WTC11 (cell line): Measurements from ENCODE around the gene PRELP.

Experiments used
- CTCF ChIP-seq: fragments of 200-600 bp; IDR thresholded peaks from 2 replicates; pipeline ENCODE4 v1.8.0; 2022; ENCODE audit warnings: antibody characterized with exemption
- EMX1 ChIP-seq: fragments of 250-450 bp; sonication (Bioruptor Pico); IDR thresholded peaks from 2 replicates; pipeline ENCODE4 v1.8.0; 2021; ENCODE audit warnings: mild to moderate bottlenecking
- NFE2L1 ChIP-seq: sonication (generic); formaldehyde crosslinking; IDR thresholded peaks from 2 replicates; pipeline ENCODE4 v1.8.1; 2023; ENCODE audit warnings: missing genetic modification reagents
- ZNF263 ChIP-seq: sonication (generic); formaldehyde crosslinking; IDR thresholded peaks from 2 replicates; pipeline ENCODE4 v1.8.1; 2022; ENCODE audit warnings: low read depth, mild to moderate bottlenecking, moderate library complexity, missing genetic modification reagents
- ZNF425 ChIP-seq: fragments of 250-450 bp; sonication (Bioruptor Pico); conservative IDR thresholded peaks from 2 replicates; pipeline ENCODE4 v1.9.0; 2021; ENCODE audit warnings: mild to moderate bottlenecking
- TF ChIP-seq, protein P1 (sequence below): sonication (generic); formaldehyde crosslinking; IDR thresholded peaks from 2 replicates; pipeline ENCODE4 v1.8.0; 2022; ENCODE audit warnings: mild to moderate bottlenecking, missing genetic modification reagents

DNA sequence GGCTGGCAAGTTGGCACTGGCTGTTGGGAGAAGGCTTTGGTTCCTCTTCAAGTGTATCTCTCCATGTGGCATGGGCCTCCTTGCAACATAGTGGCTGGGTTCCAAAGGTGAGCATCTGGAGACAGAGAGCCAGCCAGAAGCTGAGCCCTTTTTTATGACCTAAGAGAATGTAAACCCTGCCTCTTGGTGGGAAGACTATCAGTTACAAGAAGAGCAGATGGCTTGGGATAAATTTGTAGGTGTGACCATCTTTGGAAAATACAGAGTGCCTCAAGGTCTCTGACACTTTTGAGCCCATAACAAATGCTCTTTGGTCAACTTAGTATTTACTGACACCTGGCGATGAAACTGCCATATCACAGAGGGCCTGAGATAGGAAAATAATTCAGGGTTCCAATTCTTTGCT lies 31.4 kb upstream of the PRELP start:
- no peak for TF ChIP-seq CTCF
- no peak for TF ChIP-seq ZNF263
- TF ChIP-seq NFE2L1 (CRISPR knock-in tag) = no peak
- no peak for TF ChIP-seq ZNF425 (CRISPR knock-in tag)
- TF ChIP-seq, protein P1, sequence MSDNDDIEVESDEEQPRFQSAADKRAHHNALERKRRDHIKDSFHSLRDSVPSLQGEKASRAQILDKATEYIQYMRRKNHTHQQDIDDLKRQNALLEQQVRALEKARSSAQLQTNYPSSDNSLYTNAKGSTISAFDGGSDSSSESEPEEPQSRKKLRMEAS (CRISPR knock-in tag) = no peak
- no peak for TF ChIP-seq EMX1 (CRISPR knock-in tag)
